Endothelial cell of umbilical vein (primary cell): Measurements from ENCODE around the gene STAC3.

Experiments used
- CTCF ChIP-seq, 2 donors: IDR thresholded peaks; 1 replicate in 1 of 2; 2 replicates in 1 of 2; pipeline ENCODE4 v1.5.1; 2011; ENCODE audit warnings: low read length in 2 of 2, mild to moderate bottlenecking in 2 of 2, moderate library complexity in 2 of 2, control low read depth in 1 of 2, inconsistent platforms in 1 of 2, low read depth in 1 of 2; ENCODE audit not compliant: insufficient read depth in 1 of 2; ENCODE audit errors: extremely low read depth in 1 of 2
- EZH2 ChIP-seq: IDR thresholded peaks from 2 replicates; pipeline ENCODE4 v1.6.1; 2012; ENCODE audit warnings: borderline replicate concordance, low read depth, mild to moderate bottlenecking, moderate library complexity, low read length, inconsistent platforms; ENCODE audit not compliant: severe bottlenecking
- GATA2 ChIP-seq: IDR thresholded peaks from 2 replicates; pipeline ENCODE4 v1.7.0; 2011; ENCODE audit warnings: low read depth, mild to moderate bottlenecking, moderate library complexity, mixed read lengths, low read length; ENCODE audit not compliant: insufficient read length, insufficient read depth
- JUN ChIP-seq: IDR thresholded peaks from 2 replicates; pipeline ENCODE4 v1.6.1; 2011; ENCODE audit warnings: borderline replicate concordance, low read depth; ENCODE audit not compliant: insufficient read length, insufficient read depth
- MAX ChIP-seq: IDR thresholded peaks from 2 replicates; pipeline ENCODE4 v1.6.1; 2011; ENCODE audit not compliant: insufficient read depth, insufficient read length
- MYC ChIP-seq: IDR thresholded peaks from one replicate; pipeline ENCODE4 v1.6.1; 2011; ENCODE audit warnings: mild to moderate bottlenecking, low read depth, low read length
- POLR2A ChIP-seq: IDR thresholded peaks from 2 replicates; pipeline ENCODE4 v1.6.1; 2012; ENCODE audit warnings: low read depth, mild to moderate bottlenecking, control low read depth, low read length
- POLR2AphosphoS5 ChIP-seq: IDR thresholded peaks from 2 replicates; pipeline ENCODE4 v1.6.1; 2012; ENCODE audit warnings: low read depth, mild to moderate bottlenecking, control low read depth, low read length, moderate library complexity; ENCODE audit not compliant: insufficient read depth

- no peak for TF ChIP-seq CTCF (IDR thresholded peaks at IDR 0.05; ENCODE audit: extremely low read depth in 1 of 2, insufficient read depth in 1 of 2, low read depth in 1 of 2, low read length in 2 of 2)
- TF ChIP-seq POLR2A = no peak
- no peak for TF ChIP-seq MYC
- TF ChIP-seq JUN = no peak
- TF ChIP-seq EZH2 = no peak
- TF ChIP-seq MAX = no peak
- TF ChIP-seq POLR2AphosphoS5 = no peak
- no peak for TF ChIP-seq GATA2
These were observed 6.7 kb downstream of the STAC3 start for GRCh38 chr12:57244312-57244696.
